Thyroid gland (tissue), 4 donors: ENCODE data around the gene SEC22B.
"Not testable (repeated sequence)": the region's sequence is repeated elsewhere in the genome, so short reads cannot be mapped to it uniquely, and the experiment has no call there.

Experiments
- POLR2A ChIP-seq, 2 donors: fragments of 450-650 bp; IDR thresholded peaks; one replicate each; pipeline ENCODE4 v1.6.1; 2017; ENCODE audit warnings: antibody characterized with exemption in 2 of 2, mild to moderate bottlenecking in 2 of 2, moderate library complexity in 1 of 2
- TF ChIP-seq, protein P1 (sequence below), 6 experiments: fragments of 200-600 bp in 3 of 6; fragments of 450-650 bp in 3 of 6; sonication (generic) in 3 of 6; IDR thresholded peaks; one replicate each; pipeline ENCODE4 v1.5.1; 2016 to 2019; ENCODE audit warnings: antibody characterized with exemption in 6 of 6, mild to moderate bottlenecking in 2 of 6, inconsistent platforms in 1 of 6, moderate library complexity in 1 of 6

- TF ChIP-seq, protein P1, sequence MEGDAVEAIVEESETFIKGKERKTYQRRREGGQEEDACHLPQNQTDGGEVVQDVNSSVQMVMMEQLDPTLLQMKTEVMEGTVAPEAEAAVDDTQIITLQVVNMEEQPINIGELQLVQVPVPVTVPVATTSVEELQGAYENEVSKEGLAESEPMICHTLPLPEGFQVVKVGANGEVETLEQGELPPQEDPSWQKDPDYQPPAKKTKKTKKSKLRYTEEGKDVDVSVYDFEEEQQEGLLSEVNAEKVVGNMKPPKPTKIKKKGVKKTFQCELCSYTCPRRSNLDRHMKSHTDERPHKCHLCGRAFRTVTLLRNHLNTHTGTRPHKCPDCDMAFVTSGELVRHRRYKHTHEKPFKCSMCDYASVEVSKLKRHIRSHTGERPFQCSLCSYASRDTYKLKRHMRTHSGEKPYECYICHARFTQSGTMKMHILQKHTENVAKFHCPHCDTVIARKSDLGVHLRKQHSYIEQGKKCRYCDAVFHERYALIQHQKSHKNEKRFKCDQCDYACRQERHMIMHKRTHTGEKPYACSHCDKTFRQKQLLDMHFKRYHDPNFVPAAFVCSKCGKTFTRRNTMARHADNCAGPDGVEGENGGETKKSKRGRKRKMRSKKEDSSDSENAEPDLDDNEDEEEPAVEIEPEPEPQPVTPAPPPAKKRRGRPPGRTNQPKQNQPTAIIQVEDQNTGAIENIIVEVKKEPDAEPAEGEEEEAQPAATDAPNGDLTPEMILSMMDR (IDR thresholded peaks at IDR 0.05), result not testable (repeated sequence)
- TF ChIP-seq POLR2A (IDR thresholded peaks at IDR 0.05), result not testable (repeated sequence)
Measured at GRCh38 chr1:120109180-120109579, 67.1 kb downstream of the SEC22B start.
